Ovary (tissue), 3 donors: ENCODE data around the gene TAF4.

Experiments
- EP300 ChIP-seq: sonication (generic); formaldehyde crosslinking; IDR thresholded peaks from one replicate; pipeline ENCODE4 v1.6.1; 2017; ENCODE audit warnings: antibody characterized with exemption
- POLR2A ChIP-seq: fragments of 450-650 bp; IDR thresholded peaks from one replicate; pipeline ENCODE4 v1.6.1; 2017; ENCODE audit warnings: antibody characterized with exemption, mild to moderate bottlenecking, moderate library complexity
- TF ChIP-seq, protein P1 (sequence below), 3 donors: fragments of 450-650 bp in 2 of 3; fragments of 200-600 bp in 1 of 3; IDR thresholded peaks; one replicate each; pipeline versions ENCODE4 v1.5.1 to v1.8.0; 2016 to 2022; ENCODE audit warnings: antibody characterized with exemption in 3 of 3, mild to moderate bottlenecking in 1 of 3
- donor health status: DM: no; HTN: no; CAD: no.

DNA sequence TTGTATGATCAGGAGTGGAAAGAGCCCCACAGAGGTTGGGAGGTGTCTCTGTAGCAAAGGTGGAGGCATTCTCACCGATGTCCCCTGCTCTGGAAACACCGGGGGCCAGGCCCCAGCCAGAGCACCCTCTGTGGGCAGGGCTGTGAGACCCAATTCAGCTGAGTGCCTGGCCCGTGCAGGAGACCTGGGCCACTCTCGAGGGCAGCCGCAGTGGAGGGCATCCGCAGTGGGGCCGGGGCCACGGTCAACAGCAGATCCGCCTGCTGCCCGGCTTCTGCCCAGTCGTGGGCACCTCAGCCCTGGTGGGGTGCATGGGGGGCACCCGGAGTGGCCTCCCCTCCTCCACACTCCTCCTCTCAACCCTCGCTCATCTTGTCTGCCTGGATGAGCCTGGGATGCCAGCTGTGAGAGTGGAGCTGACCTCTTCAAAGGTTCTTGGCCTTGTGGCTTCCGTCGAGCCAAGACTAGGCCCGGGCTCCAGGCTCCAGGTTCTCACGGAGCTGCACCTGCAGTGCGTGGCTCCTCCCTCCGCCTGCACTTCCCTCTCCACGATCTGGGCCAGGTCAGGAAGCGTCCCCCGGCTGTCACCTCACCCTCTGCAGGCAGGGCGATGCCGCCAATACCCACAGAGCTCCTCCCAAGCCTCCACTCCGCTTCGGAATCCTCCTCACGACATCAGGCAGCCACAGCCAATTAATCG is 134.8 kb downstream of the TAF4 start:
- TF ChIP-seq, protein P1, sequence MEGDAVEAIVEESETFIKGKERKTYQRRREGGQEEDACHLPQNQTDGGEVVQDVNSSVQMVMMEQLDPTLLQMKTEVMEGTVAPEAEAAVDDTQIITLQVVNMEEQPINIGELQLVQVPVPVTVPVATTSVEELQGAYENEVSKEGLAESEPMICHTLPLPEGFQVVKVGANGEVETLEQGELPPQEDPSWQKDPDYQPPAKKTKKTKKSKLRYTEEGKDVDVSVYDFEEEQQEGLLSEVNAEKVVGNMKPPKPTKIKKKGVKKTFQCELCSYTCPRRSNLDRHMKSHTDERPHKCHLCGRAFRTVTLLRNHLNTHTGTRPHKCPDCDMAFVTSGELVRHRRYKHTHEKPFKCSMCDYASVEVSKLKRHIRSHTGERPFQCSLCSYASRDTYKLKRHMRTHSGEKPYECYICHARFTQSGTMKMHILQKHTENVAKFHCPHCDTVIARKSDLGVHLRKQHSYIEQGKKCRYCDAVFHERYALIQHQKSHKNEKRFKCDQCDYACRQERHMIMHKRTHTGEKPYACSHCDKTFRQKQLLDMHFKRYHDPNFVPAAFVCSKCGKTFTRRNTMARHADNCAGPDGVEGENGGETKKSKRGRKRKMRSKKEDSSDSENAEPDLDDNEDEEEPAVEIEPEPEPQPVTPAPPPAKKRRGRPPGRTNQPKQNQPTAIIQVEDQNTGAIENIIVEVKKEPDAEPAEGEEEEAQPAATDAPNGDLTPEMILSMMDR (IDR thresholded peaks at IDR 0.05): no peak
- TF ChIP-seq POLR2A: no peak
- TF ChIP-seq EP300: no peak
